H9 (cell line): ENCODE results near the gene PPP1R8. TPM values are rescaled to one million over a fixed set of nuclear protein-coding genes. Genes with fewer than 3 reads are reported as not detected.
A peak's percentile ranks its signal among the peaks of the same experiment; 100 is the strongest.

Experiments
- DNase-seq: peaks from one replicate; pipeline ENCODE4 v3.0.0-alpha.2; 2017
- H2AFZ ChIP-seq: one replicate; pipeline ENCODE4 v1.6.1; 2013; ENCODE audit warnings: mild to moderate bottlenecking, low read length, control low read depth, moderate library complexity
- H2AK5ac ChIP-seq: 2 replicates; pipeline ENCODE4 v1.6.1; 2013; ENCODE audit warnings: low read length, control low read depth, mixed read lengths; ENCODE audit not compliant: insufficient read length
- H2BK120ac ChIP-seq: one replicate; pipeline ENCODE4 v1.6.1; 2013; ENCODE audit warnings: low read depth, mild to moderate bottlenecking, low read length, control low read depth, inconsistent platforms; ENCODE audit not compliant: poor library complexity, severe bottlenecking
- H2BK12ac ChIP-seq: 2 replicates; pipeline ENCODE4 v1.6.1; 2013; ENCODE audit warnings: low read length, control low read depth, mixed read lengths, low read depth; ENCODE audit not compliant: insufficient read length
- H2BK15ac ChIP-seq: 2 replicates; pipeline ENCODE4 v1.6.1; 2013; ENCODE audit warnings: low read depth, low read length, control low read depth
- H2BK20ac ChIP-seq: one replicate; pipeline ENCODE4 v1.6.1; 2013; ENCODE audit warnings: low read depth, mild to moderate bottlenecking, low read length, control low read depth, inconsistent platforms; ENCODE audit not compliant: poor library complexity, severe bottlenecking
- H2BK5ac ChIP-seq: 2 replicates; pipeline ENCODE4 v1.6.1; 2013; ENCODE audit warnings: low read length, control low read depth, mixed read lengths; ENCODE audit not compliant: insufficient read length
- H3K14ac ChIP-seq: 2 replicates; pipeline ENCODE4 v1.6.1; 2013; ENCODE audit warnings: low read length, control low read depth; ENCODE audit not compliant: insufficient read depth
- H3K18ac ChIP-seq: 2 replicates; pipeline ENCODE4 v1.6.1; 2013; ENCODE audit warnings: low read depth, mild to moderate bottlenecking, mixed read lengths, low read length, control low read depth; ENCODE audit not compliant: insufficient read length
- H3K23ac ChIP-seq: 2 replicates; pipeline ENCODE4 v1.6.1; 2013; ENCODE audit warnings: low read length, control low read depth, mixed read lengths, low read depth; ENCODE audit not compliant: insufficient read length
- H3K23me2 ChIP-seq: 2 replicates; pipeline ENCODE4 v1.6.1; 2013; ENCODE audit warnings: low read depth, mild to moderate bottlenecking, mixed read lengths, low read length, control low read depth; ENCODE audit not compliant: insufficient read length, poor library complexity, severe bottlenecking
- H3K27ac ChIP-seq: 2 replicates; pipeline ENCODE4 v1.5.1; 2013; ENCODE audit warnings: low read length, control low read depth, mixed read lengths, low read depth; ENCODE audit not compliant: insufficient read length
- H3K27me3 ChIP-seq: 2 replicates; pipeline ENCODE4 v1.6.1; 2013; ENCODE audit warnings: low read length, control low read depth, inconsistent platforms; ENCODE audit not compliant: insufficient read depth
- H3K4ac ChIP-seq: 2 replicates; pipeline ENCODE4 v1.6.1; 2013; ENCODE audit warnings: low read depth, mild to moderate bottlenecking, control low read depth, inconsistent platforms, low read length, moderate library complexity
- H3K4me1 ChIP-seq: 2 replicates; pipeline ENCODE4 v1.6.1; 2013; ENCODE audit warnings: low read length, control low read depth, inconsistent platforms; ENCODE audit not compliant: insufficient read depth
- H3K4me2 ChIP-seq: 2 replicates; pipeline ENCODE4 v1.6.1; 2013; ENCODE audit warnings: low read length, control low read depth, mixed read lengths; ENCODE audit not compliant: insufficient read length, insufficient read depth
- H3K56ac ChIP-seq: 2 replicates; pipeline ENCODE4 v1.6.1; 2013; ENCODE audit warnings: low read depth, mild to moderate bottlenecking, mixed read lengths, low read length, control low read depth; ENCODE audit not compliant: insufficient read length
- H3K79me1 ChIP-seq: 2 replicates; pipeline ENCODE4 v1.6.1; 2013; ENCODE audit warnings: low read depth, mild to moderate bottlenecking, moderate library complexity, low read length, control low read depth, inconsistent platforms; ENCODE audit not compliant: insufficient read depth, poor library complexity, severe bottlenecking
- H3K79me2 ChIP-seq: 2 replicates; pipeline ENCODE4 v1.6.1; 2013; ENCODE audit warnings: low read length, control low read depth, inconsistent platforms; ENCODE audit not compliant: insufficient read depth
- H3K9ac ChIP-seq: 2 replicates; pipeline ENCODE4 v1.6.1; 2013; ENCODE audit warnings: low read length, control low read depth, mixed read lengths; ENCODE audit not compliant: insufficient read length; ENCODE audit errors: extremely low read depth
- H3K9me3 ChIP-seq: one replicate; pipeline ENCODE4 v1.6.1; 2013; ENCODE audit warnings: low read depth, low read length, inconsistent platforms; ENCODE audit not compliant: control insufficient read depth
- H3T11ph ChIP-seq: one replicate; pipeline ENCODE4 v1.6.1; 2013; ENCODE audit warnings: mild to moderate bottlenecking, low read length, control low read depth, inconsistent platforms
- H4K20me1 ChIP-seq: one replicate; pipeline ENCODE4 v1.6.1; 2013; ENCODE audit not compliant: control insufficient read depth, insufficient read length, insufficient read depth
- H4K5ac ChIP-seq: 2 replicates; pipeline ENCODE4 v1.6.1; 2013; ENCODE audit warnings: low read depth, mild to moderate bottlenecking, mixed read lengths, low read length, control low read depth; ENCODE audit not compliant: insufficient read length
- H4K8ac ChIP-seq: replicated peaks from 2 replicates; pipeline ENCODE4 v1.6.1; 2013; ENCODE audit warnings: low read length, control low read depth, mixed read lengths, low read depth; ENCODE audit not compliant: insufficient read length
- H4K91ac ChIP-seq: 2 replicates; pipeline ENCODE4 v1.6.1; 2013; ENCODE audit warnings: low read depth, mild to moderate bottlenecking, moderate library complexity, mixed read lengths, low read length, control low read depth; ENCODE audit not compliant: insufficient read length
- H3K27ac Mint-ChIP-seq, 3 experiments: 2 replicates in 2 of 3; 3 replicates in 1 of 3; pipeline ENCODE4 v1.8.0; 2020 to 2021; ENCODE audit warnings: mixed read lengths in 3 of 3, mild to moderate bottlenecking in 1 of 3, moderate library complexity in 1 of 3
- H3K27me3 Mint-ChIP-seq: 2 replicates; pipeline ENCODE4 v1.8.0; 2021; ENCODE audit warnings: low read depth, mild to moderate bottlenecking, moderate library complexity, mixed read lengths
- H3K36me3 Mint-ChIP-seq, 3 experiments: 2 replicates in 2 of 3; 3 replicates in 1 of 3; pipeline ENCODE4 v1.8.0; 2020 to 2021; ENCODE audit warnings: low read depth in 3 of 3, mixed read lengths in 3 of 3; ENCODE audit not compliant: insufficient read depth in 1 of 3
- H3K4me1 Mint-ChIP-seq, 2 experiments: 2 replicates each; pipeline ENCODE4 v1.8.0; 2020; ENCODE audit warnings: mixed read lengths in 2 of 2
- H3K4me3 Mint-ChIP-seq, 2 experiments: 2 replicates in 1 of 2; 3 replicates in 1 of 2; pipeline ENCODE4 v1.8.0; 2020 to 2021; ENCODE audit warnings: mild to moderate bottlenecking in 2 of 2, mixed read lengths in 2 of 2, moderate library complexity in 1 of 2
- H3K9me3 Mint-ChIP-seq, 2 experiments: 2 replicates in 1 of 2; 3 replicates in 1 of 2; pipeline ENCODE4 v1.8.0; 2020; ENCODE audit warnings: mild to moderate bottlenecking in 2 of 2, mixed read lengths in 2 of 2, moderate library complexity in 1 of 2
- WGBS: extraction: QIAGEN DNeasy Blood & Tissue Kit; methylation state at CpG from one replicate; pipeline ENCODE4 v1.1.7; 2013; ENCODE audit warnings: missing lambda C conversion rate, low lambda C conversion rate, mixed read lengths; ENCODE audit not compliant: insufficient read length; ENCODE audit errors: extremely low coverage; 5-methylcytosine and 5-hydroxymethylcytosine counted together
- total RNA-seq: library from RNA; stranded (reverse); gene quantifications from 2 replicates; pipeline ENCODE4 v1.2.1, GENCODE V29; 2021
- TF ChIP-seq, protein P1 (sequence below): fragments of 200-600 bp; sonication (generic); conservative IDR thresholded peaks from 3 replicates; pipeline ENCODE4 v1.8.0; 2021; ENCODE audit warnings: antibody characterized with exemption, mild to moderate bottlenecking

Gene PPP1R8
- total RNA-seq, 1 experiment from 2014 or later, result 58.8 TPM

- Histone ChIP-seq H4K91ac (no peak overlapping the region), H4K5ac (no peak overlapping the region), H3K27me3 (no peaks in the 10 kb centered on the region), H2BK120ac (no peak overlapping the region), H3K4me1 (no peaks in the 10 kb centered on the region), H3K56ac (no peak overlapping the region), H3K9me3 (no peaks in the 10 kb centered on the region), H3K79me1 (no peaks in the 10 kb centered on the region), H3K23ac (no peak overlapping the region), H3K23me2 (no peaks in the 10 kb centered on the region), H2BK5ac (no peak overlapping the region), H3K18ac (no peak overlapping the region), H3K27ac (no peak overlapping the region), H3K9ac (no peak overlapping the region), H2AFZ (no peak overlapping the region), H4K8ac (no peak overlapping the region), H3K14ac (no peak overlapping the region), H3K4me2 (no peak overlapping the region), H2BK15ac (no peak overlapping the region; the same call in 1 of the 2 replicates), H3K4ac (no peak overlapping the region), H2BK12ac (no peak overlapping the region), H2BK20ac (no peak overlapping the region), H4K20me1 (no peaks in the 10 kb centered on the region), H3T11ph (no peak overlapping the region), H3K79me2 (no peaks in the 10 kb centered on the region), H2AK5ac (no peak overlapping the region)
- DNase-seq, result no peak
- WGBS, result no CpG with 5 or more reads among the region's 8 CpGs
- H3K4me1 Mint-ChIP-seq, result no peaks in the 10 kb centered on the region
- no peaks in the 10 kb centered on the region for H3K27me3 Mint-ChIP-seq
- peaks cover 0 to 69% (median 46%) of the 10 kb centered on the region in 3 experiments; a peak in 6 of 7 replicates for H3K36me3 Mint-ChIP-seq
- TF ChIP-seq, protein P1, sequence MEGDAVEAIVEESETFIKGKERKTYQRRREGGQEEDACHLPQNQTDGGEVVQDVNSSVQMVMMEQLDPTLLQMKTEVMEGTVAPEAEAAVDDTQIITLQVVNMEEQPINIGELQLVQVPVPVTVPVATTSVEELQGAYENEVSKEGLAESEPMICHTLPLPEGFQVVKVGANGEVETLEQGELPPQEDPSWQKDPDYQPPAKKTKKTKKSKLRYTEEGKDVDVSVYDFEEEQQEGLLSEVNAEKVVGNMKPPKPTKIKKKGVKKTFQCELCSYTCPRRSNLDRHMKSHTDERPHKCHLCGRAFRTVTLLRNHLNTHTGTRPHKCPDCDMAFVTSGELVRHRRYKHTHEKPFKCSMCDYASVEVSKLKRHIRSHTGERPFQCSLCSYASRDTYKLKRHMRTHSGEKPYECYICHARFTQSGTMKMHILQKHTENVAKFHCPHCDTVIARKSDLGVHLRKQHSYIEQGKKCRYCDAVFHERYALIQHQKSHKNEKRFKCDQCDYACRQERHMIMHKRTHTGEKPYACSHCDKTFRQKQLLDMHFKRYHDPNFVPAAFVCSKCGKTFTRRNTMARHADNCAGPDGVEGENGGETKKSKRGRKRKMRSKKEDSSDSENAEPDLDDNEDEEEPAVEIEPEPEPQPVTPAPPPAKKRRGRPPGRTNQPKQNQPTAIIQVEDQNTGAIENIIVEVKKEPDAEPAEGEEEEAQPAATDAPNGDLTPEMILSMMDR, result no peak
- peak overlapping the region; percentile 62 to 81 (median 69); a peak in 4 of 7 replicates for H3K27ac Mint-ChIP-seq
- H3K4me3 Mint-ChIP-seq, result no peak overlapping the region
- H3K9me3 Mint-ChIP-seq, result no peaks in the 10 kb centered on the region
These were observed 54.5 kb downstream of the PPP1R8 start for GRCh38 chr1:27885114-27885528.
